VCaP (cell line): ENCODE measurements around the gene HJV.

Source experiments
- H3K27ac ChIP-seq: fragments of 450-650 bp; 2 replicates; pipeline ENCODE4 v1.5.1; 2017
- CTCF ChIP-seq: fragments of 450-650 bp; conservative IDR thresholded peaks from 2 replicates; pipeline ENCODE4 v1.5.1; 2017; ENCODE audit warnings: mild to moderate bottlenecking, moderate library complexity

Gene HJV

GRCh38 chr1:146022403-146023127 lies 1.0 kb upstream of the HJV start:
- no peak overlapping the region for H3K27ac ChIP-seq
- no peak for TF ChIP-seq CTCF

GRCh38 chr1:146021050-146021445 lies 487 bp downstream of the HJV start:
- TF ChIP-seq CTCF = no peak
- H3K27ac ChIP-seq = no peak overlapping the region

- no peak for TF ChIP-seq CTCF
- no peak overlapping the region for H3K27ac ChIP-seq
Observed at GRCh38 chr1:146020058-146021049, 1.2 kb downstream of the HJV start.

- no peak overlapping the region for H3K27ac ChIP-seq
- TF ChIP-seq CTCF = no peak
Observed at GRCh38 chr1:146019231-146020057, 2.1 kb downstream of the HJV start.

- no peak overlapping the region for H3K27ac ChIP-seq
- no peak for TF ChIP-seq CTCF
Observed at GRCh38 chr1:146016891-146017290, 4.6 kb downstream of the HJV start.

GRCh38 chr1:146013559-146013922 lies 8.0 kb downstream of the HJV start:
- no peak for TF ChIP-seq CTCF
- H3K27ac ChIP-seq = peak overlapping the region; percentile 55
